ENCODE results near the gene HMCN2.

GRCh38 chr9:130463763-130464745 is 198.5 kb downstream of the HMCN2 start:
- no peak for TF ChIP-seq CTCF (IDR thresholded peaks at IDR 0.05; ENCODE audit: low read depth, low read length, missing input control)
- TF ChIP-seq REST (IDR thresholded peaks at IDR 0.05): no peak
- TF ChIP-seq RXRA (IDR thresholded peaks at IDR 0.05): no peak
- TF ChIP-seq RAD21 (IDR thresholded peaks at IDR 0.05): no peak
- TF ChIP-seq MAX (IDR thresholded peaks at IDR 0.05): no peak
- no peak for TF ChIP-seq EGR1 (IDR thresholded peaks at IDR 0.05; ENCODE audit: low read depth in 2 of 2)
- TF ChIP-seq TAF1 (conservative IDR thresholded peaks at IDR 0.05): no peak
- TF ChIP-seq SP1 (IDR thresholded peaks at IDR 0.05): no peak
- no peak for TF ChIP-seq GABPA (IDR thresholded peaks at IDR 0.05 in 1 of 2, conservative IDR thresholded peaks at IDR 0.05 in 1 of 2)
- no peak for TF ChIP-seq FOXA1 (IDR thresholded peaks at IDR 0.05)
- TF ChIP-seq YY1 (IDR thresholded peaks at IDR 0.05): no peak
- TF ChIP-seq JUND (IDR thresholded peaks at IDR 0.05): no peak
- TF ChIP-seq ZBTB33 (IDR thresholded peaks at IDR 0.05): no peak

All from liver (tissue), 3 donors.